Measurements from ENCODE around the gene SPACA7.

Gene SPACA7

GRCh38 chr13:112376050-112376681, at the start of gene SPACA7:
Gene SPACA7 (plus strand): TSS chr13:112376355. CDS start chr13:112376386, 31 bp downstream.
- no peak for DNase-seq

GRCh38 chr13:112326821-112327370, 49.3 kb upstream of the SPACA7 start:
- no peak for DNase-seq

GRCh38 chr13:112328936-112329335, 47.2 kb upstream of the SPACA7 start:
- no peak for DNase-seq

- no peak for DNase-seq
Measured at GRCh38 chr13:112329376-112329775, 46.8 kb upstream of the SPACA7 start.

GRCh38 chr13:112330066-112330465, 46.1 kb upstream of the SPACA7 start:
- DNase-seq = no peak

- no peak for DNase-seq
Measured at GRCh38 chr13:112330479-112331381, 45.4 kb upstream of the SPACA7 start.

- DNase-seq = no peak
Measured at GRCh38 chr13:112331675-112332074, 44.5 kb upstream of the SPACA7 start.

GRCh38 chr13:112332727-112333126, 43.4 kb upstream of the SPACA7 start:
- DNase-seq = no peak

- DNase-seq = no peak
Measured at GRCh38 chr13:112333756-112334543, 42.2 kb upstream of the SPACA7 start.

- DNase-seq = no peak
Measured at GRCh38 chr13:112335135-112335534, 41.0 kb upstream of the SPACA7 start.

GRCh38 chr13:112341446-112341845, 34.7 kb upstream of the SPACA7 start:
- no peak for DNase-seq

- DNase-seq = no peak
Measured at GRCh38 chr13:112341976-112342735, 34.0 kb upstream of the SPACA7 start.

GRCh38 chr13:112342841-112343361, 33.3 kb upstream of the SPACA7 start:
- no peak for DNase-seq

- no peak for DNase-seq
Measured at GRCh38 chr13:112343591-112343990, 32.6 kb upstream of the SPACA7 start.

- DNase-seq = no peak
Measured at GRCh38 chr13:112345826-112346172, 30.4 kb upstream of the SPACA7 start.

GRCh38 chr13:112346173-112346898, 29.8 kb upstream of the SPACA7 start:
- DNase-seq = peak; percentile 84

- no peak for DNase-seq
Measured at GRCh38 chr13:112346899-112347229, 29.3 kb upstream of the SPACA7 start.

- DNase-seq = no peak
Measured at GRCh38 chr13:112347986-112348385, 28.2 kb upstream of the SPACA7 start.

GRCh38 chr13:112348642-112349345, 27.4 kb upstream of the SPACA7 start:
- no peak for DNase-seq

GRCh38 chr13:112349681-112350080, 26.5 kb upstream of the SPACA7 start:
- no peak for DNase-seq

GRCh38 chr13:112350300-112350699, 25.9 kb upstream of the SPACA7 start:
- no peak for DNase-seq
